ENCODE results near the gene DENND2A.
"Not testable (repeated sequence)": the region's sequence is repeated elsewhere in the genome, so short reads cannot be mapped to it uniquely, and the experiment has no call there.

The DENND2A gene

DNA sequence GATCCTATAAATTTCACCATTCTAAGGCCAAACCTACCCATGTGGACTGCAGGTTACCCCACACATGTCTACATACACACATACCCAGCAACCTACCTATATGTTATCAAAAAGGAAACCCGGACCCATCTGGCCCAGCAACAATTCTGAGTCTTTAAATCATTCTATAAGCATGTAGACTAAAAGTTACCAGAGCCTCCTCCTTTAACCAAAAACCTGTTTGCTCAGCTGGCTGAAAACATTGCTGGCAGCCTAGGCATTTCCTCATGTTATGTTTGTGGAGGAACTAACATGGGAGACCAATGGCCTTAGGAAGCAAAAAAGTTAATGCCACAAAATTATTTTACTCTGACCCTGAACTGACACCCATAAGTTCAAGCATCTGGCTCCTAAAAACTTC lies 26.9 kb upstream of the DENND2A start:
- Mint-ChIP-seq H3K27ac (no peak overlapping the region), H3K9me3 (no peaks in the 10 kb centered on the region)

DNA sequence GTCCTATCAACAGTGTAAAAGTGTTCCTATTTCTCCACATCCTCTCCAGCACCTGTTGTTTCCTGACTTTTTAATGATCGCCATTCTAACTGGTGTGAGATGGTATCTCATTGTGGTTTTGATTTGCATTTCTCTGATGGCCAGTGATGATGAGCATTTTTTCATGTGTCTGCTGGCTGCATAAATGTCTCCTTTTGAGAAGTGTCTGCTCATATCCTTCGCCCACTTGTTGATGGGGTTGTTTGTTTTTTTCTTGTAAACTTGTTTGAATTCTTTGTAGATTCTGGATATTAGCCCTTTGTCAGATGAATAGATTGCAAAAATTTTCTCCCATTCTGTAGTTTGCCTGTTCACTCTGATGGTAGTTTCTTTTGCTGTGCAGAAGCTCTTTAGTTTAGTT lies 22.3 kb upstream of the DENND2A start:
- peaks cover 18% of the 10 kb centered on the region for H3K27me3 Mint-ChIP-seq (ENCODE audit: low read depth, poor library complexity)

More for the DNA sequence above, 26.9 kb upstream of the DENND2A start:
- DNase-seq = no peak
- Mint-ChIP-seq H3K27me3 (ENCODE audit: low read depth, poor library complexity) (peaks cover 23% of the 10 kb centered on the region), H3K4me1 (peaks cover 16% of the 10 kb centered on the region), H3K4me3 (no peak overlapping the region), H3K36me3 (ENCODE audit: low read depth) (no peaks in the 10 kb centered on the region)
- TF ChIP-seq, protein P1, sequence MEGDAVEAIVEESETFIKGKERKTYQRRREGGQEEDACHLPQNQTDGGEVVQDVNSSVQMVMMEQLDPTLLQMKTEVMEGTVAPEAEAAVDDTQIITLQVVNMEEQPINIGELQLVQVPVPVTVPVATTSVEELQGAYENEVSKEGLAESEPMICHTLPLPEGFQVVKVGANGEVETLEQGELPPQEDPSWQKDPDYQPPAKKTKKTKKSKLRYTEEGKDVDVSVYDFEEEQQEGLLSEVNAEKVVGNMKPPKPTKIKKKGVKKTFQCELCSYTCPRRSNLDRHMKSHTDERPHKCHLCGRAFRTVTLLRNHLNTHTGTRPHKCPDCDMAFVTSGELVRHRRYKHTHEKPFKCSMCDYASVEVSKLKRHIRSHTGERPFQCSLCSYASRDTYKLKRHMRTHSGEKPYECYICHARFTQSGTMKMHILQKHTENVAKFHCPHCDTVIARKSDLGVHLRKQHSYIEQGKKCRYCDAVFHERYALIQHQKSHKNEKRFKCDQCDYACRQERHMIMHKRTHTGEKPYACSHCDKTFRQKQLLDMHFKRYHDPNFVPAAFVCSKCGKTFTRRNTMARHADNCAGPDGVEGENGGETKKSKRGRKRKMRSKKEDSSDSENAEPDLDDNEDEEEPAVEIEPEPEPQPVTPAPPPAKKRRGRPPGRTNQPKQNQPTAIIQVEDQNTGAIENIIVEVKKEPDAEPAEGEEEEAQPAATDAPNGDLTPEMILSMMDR (IDR thresholded peaks at IDR 0.05) = no peak

DNA sequence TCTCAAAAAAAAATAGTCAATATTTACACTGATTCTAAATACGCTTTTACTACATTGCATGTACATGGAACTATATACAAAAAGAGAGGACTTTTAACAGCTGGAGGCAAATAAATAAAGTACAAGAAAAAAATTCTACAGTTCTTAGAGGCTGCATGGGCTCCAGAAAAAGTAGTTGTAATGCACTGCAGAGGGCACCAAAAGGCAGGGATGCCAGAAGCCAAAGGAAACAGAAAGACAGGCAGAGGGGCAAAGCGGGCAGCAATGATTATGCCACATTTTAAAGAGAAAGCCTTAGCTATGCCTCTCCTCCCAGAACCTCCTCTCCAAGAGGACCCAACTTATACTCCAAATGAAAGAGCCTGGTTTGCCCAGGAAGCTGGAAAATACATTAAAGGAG lies 20.5 kb upstream of the DENND2A start:
- Mint-ChIP-seq H3K4me1 (peaks cover 19% of the 10 kb centered on the region), H3K9me3 (no peaks in the 10 kb centered on the region), H3K36me3 (ENCODE audit: low read depth) (no peaks in the 10 kb centered on the region), H3K27me3 (ENCODE audit: low read depth, poor library complexity) (peaks cover 20% of the 10 kb centered on the region), H3K4me3 (no peak overlapping the region), H3K27ac (no peak overlapping the region)
- no peak for DNase-seq
- TF ChIP-seq, protein P1 (IDR thresholded peaks at IDR 0.05) = no peak

More for the DNA sequence above, 22.3 kb upstream of the DENND2A start:
- not testable (repeated sequence) for H3K4me3 Mint-ChIP-seq; DNase-seq; H3K36me3 Mint-ChIP-seq (ENCODE audit: low read depth); H3K9me3 Mint-ChIP-seq; H3K27ac Mint-ChIP-seq; H3K4me1 Mint-ChIP-seq

DNA sequence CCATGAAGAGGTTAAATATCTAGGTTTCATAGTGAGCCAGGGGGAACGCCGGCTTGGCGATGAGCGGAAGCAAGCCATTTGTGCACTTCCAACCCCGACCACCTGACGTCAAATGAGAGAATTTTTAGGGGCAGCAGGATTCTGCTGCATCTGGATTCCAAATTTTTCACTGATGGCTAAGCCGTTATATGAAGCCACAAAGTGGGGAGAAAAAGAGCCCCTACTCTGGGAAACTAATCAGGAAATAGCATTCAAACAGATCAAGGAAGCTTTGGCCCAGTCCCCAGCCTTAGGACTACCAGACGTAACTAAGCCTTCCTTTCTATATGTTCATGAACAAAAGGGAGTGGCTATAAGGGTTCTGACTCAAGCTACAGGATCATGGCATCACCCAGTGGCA lies 19.2 kb upstream of the DENND2A start:
- no peak overlapping the region for H3K27ac Mint-ChIP-seq
- H3K4me3 Mint-ChIP-seq = no peak overlapping the region
- H3K36me3 Mint-ChIP-seq (ENCODE audit: low read depth) = no peaks in the 10 kb centered on the region
- H3K4me1 Mint-ChIP-seq = peaks cover 24% of the 10 kb centered on the region
- DNase-seq = no peak
- H3K9me3 Mint-ChIP-seq = no peaks in the 10 kb centered on the region
- peaks cover 22% of the 10 kb centered on the region for H3K27me3 Mint-ChIP-seq (ENCODE audit: low read depth, poor library complexity)
- TF ChIP-seq, protein P1 (IDR thresholded peaks at IDR 0.05) = no peak

DNA sequence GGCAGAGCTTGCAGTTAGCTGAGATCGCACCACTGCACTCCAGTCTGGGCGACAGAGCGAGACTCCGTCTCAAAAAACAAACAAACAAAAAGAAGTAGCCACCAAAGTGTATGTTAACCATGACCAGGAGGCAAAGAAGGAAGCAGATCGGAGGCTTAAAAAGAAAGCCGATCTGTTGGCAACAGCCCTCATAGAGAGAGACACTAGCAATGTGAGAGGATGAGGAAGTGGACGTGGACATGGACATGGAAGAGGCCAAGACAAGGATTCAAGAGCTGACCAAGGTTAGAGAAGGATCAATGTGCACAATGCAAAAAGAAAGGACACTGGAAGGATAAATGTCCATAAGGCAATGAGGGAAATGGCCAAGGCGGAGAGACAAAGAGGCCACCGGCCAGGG lies 17.3 kb upstream of the DENND2A start:
- no peak for DNase-seq
- Mint-ChIP-seq H3K27ac (peak overlapping the region; percentile 1), H3K36me3 (ENCODE audit: low read depth) (no peaks in the 10 kb centered on the region), H3K9me3 (no peaks in the 10 kb centered on the region), H3K4me1 (peaks cover 29% of the 10 kb centered on the region), H3K4me3 (peak overlapping the region; percentile 20), H3K27me3 (ENCODE audit: low read depth, poor library complexity) (peaks cover 21% of the 10 kb centered on the region)
- TF ChIP-seq, protein P1 (IDR thresholded peaks at IDR 0.05) = no peak

DNA sequence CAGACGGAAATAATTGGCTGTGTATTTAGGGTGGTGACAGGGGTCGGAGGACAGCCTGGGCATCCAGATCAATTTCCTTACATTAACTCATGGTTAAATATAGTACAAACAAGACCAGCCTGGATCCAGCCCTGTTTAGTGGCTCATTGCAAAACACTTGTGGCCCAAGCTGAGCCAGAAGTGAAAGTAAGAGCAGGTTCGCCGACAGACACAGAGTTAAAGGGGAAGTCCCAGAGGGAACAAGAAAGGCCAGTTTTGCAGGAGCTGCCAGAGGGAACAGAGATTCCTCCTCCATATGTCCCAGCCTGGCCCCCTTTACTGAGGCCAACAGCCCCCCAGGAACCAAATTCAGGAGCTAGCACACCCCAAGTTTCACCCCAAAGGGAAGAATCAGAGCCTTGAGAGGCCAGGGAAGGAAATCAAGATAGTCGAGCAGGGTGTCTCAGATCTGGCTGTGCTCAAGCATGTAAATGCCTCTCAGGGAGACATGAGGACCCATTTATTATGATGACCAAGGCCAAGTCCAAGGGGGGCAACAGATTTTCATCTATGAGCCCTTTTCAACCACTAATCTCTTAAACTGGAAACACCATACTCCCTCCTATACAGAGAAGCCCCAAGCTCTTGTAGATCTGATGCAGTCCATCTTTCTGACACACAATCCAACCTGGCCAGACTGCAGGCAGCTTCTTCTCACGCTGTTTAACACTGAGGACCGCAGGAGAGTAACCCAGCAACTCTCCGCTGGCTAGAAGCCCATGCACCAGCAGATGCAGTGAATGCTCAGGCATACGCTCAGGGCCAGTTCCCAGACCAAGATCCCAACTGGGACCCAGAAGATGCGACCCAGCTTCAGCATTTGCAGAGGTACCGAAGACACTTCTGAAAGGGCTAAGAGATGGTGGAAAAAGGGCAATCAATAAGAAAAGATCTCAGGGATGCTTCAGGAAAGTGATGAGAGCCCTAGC lies 16.2 kb upstream of the DENND2A start:
- no peak for DNase-seq

More for the DNA sequence above, 16.2 kb upstream of the DENND2A start:
- Mint-ChIP-seq H3K4me1 (peaks cover 29% of the 10 kb centered on the region), H3K27me3 (ENCODE audit: low read depth, poor library complexity) (peaks cover 19% of the 10 kb centered on the region), H3K9me3 (no peaks in the 10 kb centered on the region), H3K36me3 (ENCODE audit: low read depth) (no peaks in the 10 kb centered on the region), H3K27ac (peak overlapping the region; percentile 67), H3K4me3 (no peak overlapping the region)
- TF ChIP-seq, protein P1 (IDR thresholded peaks at IDR 0.05) = no peak
